Uterus (tissue), 4 donors: Measurements from ENCODE around the gene HTR2A. TPM values are rescaled to one million over a fixed set of nuclear protein-coding genes. Genes with fewer than 3 reads are reported as not detected.
A peak's percentile ranks its signal among the peaks of the same experiment; 100 is the strongest.

Experiments
- DNase-seq, 2 donors: peaks; one replicate each; pipeline ENCODE4 v3.0.0-alpha.2; 2019 to 2020
- H3K27ac ChIP-seq, 2 donors: fragments of 200-600 bp; sonication (generic); 1 replicate in 1 of 2; 2 replicates in 1 of 2; pipeline ENCODE4 v1.5.1; 2016 to 2018
- H3K27me3 ChIP-seq, 2 donors: fragments of 200-600 bp; sonication (generic); one replicate each; pipeline ENCODE4 v1.5.1; 2018 to 2019; ENCODE audit warnings: control low read depth in 1 of 2
- H3K36me3 ChIP-seq, 2 donors: fragments of 200-600 bp; sonication (generic); one replicate each; pipeline ENCODE4 v1.5.1; 2019; ENCODE audit warnings: control low read depth in 1 of 2
- H3K4me1 ChIP-seq, 2 donors: fragments of 200-600 bp; sonication (generic); one replicate each; pipeline ENCODE4 v1.5.1; 2018 to 2019; ENCODE audit warnings: control low read depth in 1 of 2
- H3K4me3 ChIP-seq, 2 donors: fragments of 200-600 bp; sonication (generic); 1 replicate in 1 of 2; 2 replicates in 1 of 2; pipeline ENCODE4 v1.5.1; 2018 to 2019; ENCODE audit warnings: mild to moderate bottlenecking in 1 of 2
- H3K9me3 ChIP-seq, 2 donors: fragments of 200-600 bp; sonication (generic); one replicate each; pipeline ENCODE4 v1.5.1; 2019; ENCODE audit warnings: control low read depth in 1 of 2
- POLR2A ChIP-seq, 2 donors: fragments of 450-650 bp; IDR thresholded peaks; one replicate each; pipeline ENCODE4 v1.6.1; 2016; ENCODE audit warnings: antibody characterized with exemption in 2 of 2, mild to moderate bottlenecking in 1 of 2, moderate library complexity in 1 of 2
- intact Hi-C: fragments of 100-400 bp; cut with DNase I; formaldehyde crosslinking; loops from one replicate; pipeline ENCODE4 v1.15.1; 2023; ENCODE audit warnings: low total_unique reads
- total RNA-seq, 4 donors: library from RNA; depleted of rRNA in 3 of 4; stranded (reverse); fragments of >200 nt in 3 of 4; gene quantifications; one replicate each; pipeline versions ENCODE4 v1.1.0 to v1.2.4, GENCODE V29; 2014 to 2023
- TF ChIP-seq, protein P1 (sequence below), 4 experiments: fragments of 200-600 bp in 2 of 4; fragments of 450-650 bp in 2 of 4; sonication (generic) in 2 of 4; IDR thresholded peaks; one replicate each; pipeline ENCODE4 v1.5.1; 2016 to 2019; ENCODE audit warnings: antibody characterized with exemption in 4 of 4, mild to moderate bottlenecking in 2 of 4, moderate library complexity in 1 of 4
- donor health status: DM: yes; HTN: yes; CAD: no.

The HTR2A gene
- total RNA-seq, 4 donors from 2014 or later, result 0.29 to 5.1 (median 1.5) TPM

DNA sequence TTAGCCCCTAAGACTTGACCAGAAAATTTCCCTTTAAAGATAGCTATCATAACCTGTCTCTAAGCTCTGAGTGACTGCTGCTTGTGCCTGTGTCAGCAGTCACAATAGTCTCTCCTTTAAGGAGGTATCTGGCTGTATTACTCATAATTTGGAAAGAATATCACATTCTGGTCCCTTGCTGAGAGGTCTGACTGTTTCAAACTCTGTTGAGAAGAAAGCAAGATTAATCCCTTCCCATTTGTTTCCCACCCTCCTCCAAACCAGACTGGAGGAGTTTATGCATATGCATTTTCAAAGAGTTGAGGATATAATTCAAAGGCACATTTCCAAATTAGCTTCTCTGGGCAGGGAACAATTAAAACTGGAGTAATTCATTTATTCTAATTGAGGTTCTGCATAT is 2.3 kb downstream of the HTR2A start:
- no peak for DNase-seq
- intact Hi-C loops, result no loop called here
- peak overlapping the region; percentile 48 to 52 for H3K4me3 ChIP-seq
- H3K27ac ChIP-seq, result peak overlapping the region; percentile 68 to 81
- peaks cover 0 to 5% of the 10 kb centered on the region in 2 donors for H3K4me1 ChIP-seq
- no peak for TF ChIP-seq POLR2A (IDR thresholded peaks at IDR 0.05)
- TF ChIP-seq, protein P1, sequence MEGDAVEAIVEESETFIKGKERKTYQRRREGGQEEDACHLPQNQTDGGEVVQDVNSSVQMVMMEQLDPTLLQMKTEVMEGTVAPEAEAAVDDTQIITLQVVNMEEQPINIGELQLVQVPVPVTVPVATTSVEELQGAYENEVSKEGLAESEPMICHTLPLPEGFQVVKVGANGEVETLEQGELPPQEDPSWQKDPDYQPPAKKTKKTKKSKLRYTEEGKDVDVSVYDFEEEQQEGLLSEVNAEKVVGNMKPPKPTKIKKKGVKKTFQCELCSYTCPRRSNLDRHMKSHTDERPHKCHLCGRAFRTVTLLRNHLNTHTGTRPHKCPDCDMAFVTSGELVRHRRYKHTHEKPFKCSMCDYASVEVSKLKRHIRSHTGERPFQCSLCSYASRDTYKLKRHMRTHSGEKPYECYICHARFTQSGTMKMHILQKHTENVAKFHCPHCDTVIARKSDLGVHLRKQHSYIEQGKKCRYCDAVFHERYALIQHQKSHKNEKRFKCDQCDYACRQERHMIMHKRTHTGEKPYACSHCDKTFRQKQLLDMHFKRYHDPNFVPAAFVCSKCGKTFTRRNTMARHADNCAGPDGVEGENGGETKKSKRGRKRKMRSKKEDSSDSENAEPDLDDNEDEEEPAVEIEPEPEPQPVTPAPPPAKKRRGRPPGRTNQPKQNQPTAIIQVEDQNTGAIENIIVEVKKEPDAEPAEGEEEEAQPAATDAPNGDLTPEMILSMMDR (IDR thresholded peaks at IDR 0.05), result no peak
- no peaks in the 10 kb centered on the region for H3K36me3 ChIP-seq
- H3K9me3 ChIP-seq, result no peaks in the 10 kb centered on the region
- no peaks in the 10 kb centered on the region for H3K27me3 ChIP-seq

DNA sequence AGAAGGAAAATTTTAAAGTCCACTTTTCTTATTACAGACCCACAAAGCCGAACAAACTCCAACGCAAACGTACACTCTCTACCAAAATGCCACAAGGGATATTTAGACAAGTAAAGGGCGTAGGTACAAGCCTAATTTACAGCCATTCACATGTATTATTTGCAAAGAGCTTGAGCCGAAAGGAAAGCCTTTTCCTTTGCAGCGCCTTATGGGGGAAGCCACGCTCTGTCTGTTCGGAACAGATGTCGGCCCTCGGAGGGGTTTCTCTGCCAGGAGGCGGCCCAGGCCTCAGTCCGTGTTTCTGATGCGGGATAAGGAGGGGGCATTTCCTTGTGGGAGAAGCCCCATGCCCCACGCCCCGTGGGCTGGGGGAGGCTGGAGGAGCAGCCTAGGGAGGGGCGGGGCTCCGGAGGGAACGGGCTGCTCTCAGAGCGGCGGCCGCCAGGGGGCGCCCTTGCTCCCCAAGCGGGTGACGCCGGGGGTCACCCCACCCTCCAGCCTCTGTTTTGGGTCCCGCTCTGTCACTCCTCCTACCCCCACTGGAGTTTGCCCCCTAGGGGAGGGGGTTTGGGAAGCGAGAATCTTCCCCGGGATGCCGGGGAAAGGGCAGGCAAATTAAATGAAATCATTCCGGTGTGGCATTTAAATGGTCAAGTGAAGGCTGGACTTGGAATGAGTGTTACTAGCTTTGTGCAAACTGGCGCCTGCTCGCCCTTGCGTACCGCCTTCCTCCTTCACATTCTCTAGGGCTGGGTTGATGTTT is 2.9 kb downstream of the HTR2A start:
- DNase-seq, result peak; percentile 62 to 78
- intact Hi-C loops, result no loop called here
- Histone ChIP-seq H3K4me1 (peaks cover 0 to 5% of the 10 kb centered on the region in 2 donors), H3K27ac (peak overlapping the region; percentile 68 to 81), H3K9me3 (no peaks in the 10 kb centered on the region), H3K4me3 (peak overlapping the region; percentile 48 to 52), H3K27me3 (no peaks in the 10 kb centered on the region), H3K36me3 (no peaks in the 10 kb centered on the region)
- TF ChIP-seq, protein P1 (IDR thresholded peaks at IDR 0.05), result peak; percentile 72 to 99 (median 90)
- TF ChIP-seq POLR2A (IDR thresholded peaks at IDR 0.05), result no peak

DNA sequence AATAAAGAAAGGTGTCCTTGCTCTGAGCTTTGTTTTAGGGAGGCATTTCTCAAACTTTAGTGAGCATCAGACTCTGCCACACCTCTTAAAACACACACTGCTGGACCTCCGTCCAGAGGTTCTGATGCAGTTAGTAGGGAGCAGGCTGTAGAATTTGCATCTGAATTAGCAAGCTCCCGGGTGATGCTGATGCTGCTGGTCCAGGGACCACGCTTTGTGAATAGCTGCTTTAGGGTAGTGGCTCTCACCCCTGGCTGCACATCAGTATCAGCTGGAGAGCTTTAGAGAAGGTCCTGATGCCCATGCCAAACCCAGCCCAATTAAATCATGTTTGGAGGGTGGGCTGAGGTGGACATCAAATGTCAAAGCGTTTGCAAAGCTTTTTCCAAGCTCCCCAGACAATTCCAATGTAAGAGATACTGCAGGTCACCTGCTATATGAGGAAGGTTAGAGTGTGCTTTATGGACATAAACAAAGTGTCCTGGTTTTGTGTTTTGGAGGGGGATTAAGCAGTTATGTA is 3.6 kb downstream of the HTR2A start:
- intact Hi-C loops, result no loop called here
- H3K27ac ChIP-seq, result peak overlapping the region in 1 of 2 donors; percentile 81

DNA sequence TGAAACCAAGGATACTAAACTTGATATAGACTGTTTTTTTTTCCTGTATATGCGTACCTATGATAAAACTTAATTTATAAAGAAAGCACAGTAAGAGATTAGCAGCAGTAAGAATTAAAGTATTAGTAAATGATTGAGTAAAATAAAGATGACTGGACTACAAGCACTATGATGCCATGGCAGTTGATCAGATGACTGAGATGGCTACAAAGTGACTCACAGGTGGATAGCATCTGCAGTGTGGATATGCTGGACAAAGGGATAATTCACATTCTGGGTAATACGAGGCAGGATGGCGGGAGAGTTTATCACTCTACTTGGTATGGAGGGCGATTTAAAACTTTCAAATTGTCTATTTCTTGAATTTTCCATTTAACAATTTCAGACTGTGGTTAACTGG is 11.8 kb downstream of the HTR2A start:
- intact Hi-C loops, result no loop called here
- Histone ChIP-seq H3K36me3 (no peaks in the 10 kb centered on the region), H3K4me1 (no peaks in the 10 kb centered on the region), H3K27ac (no peak overlapping the region), H3K27me3 (no peaks in the 10 kb centered on the region), H3K4me3 (no peak overlapping the region), H3K9me3 (no peaks in the 10 kb centered on the region)
- no peak for DNase-seq
- TF ChIP-seq POLR2A (IDR thresholded peaks at IDR 0.05), result no peak
- TF ChIP-seq, protein P1 (IDR thresholded peaks at IDR 0.05), result no peak

More for the DNA sequence above, 3.6 kb downstream of the HTR2A start:
- no peaks in the 10 kb centered on the region for H3K27me3 ChIP-seq
- H3K9me3 ChIP-seq, result no peaks in the 10 kb centered on the region
- H3K4me3 ChIP-seq, result peak overlapping the region; percentile 48 to 52
- no peaks in the 10 kb centered on the region for H3K36me3 ChIP-seq
- DNase-seq, result no peak
- peaks cover 0 to 5% of the 10 kb centered on the region in 2 donors for H3K4me1 ChIP-seq
- no peak for TF ChIP-seq POLR2A (IDR thresholded peaks at IDR 0.05)
- TF ChIP-seq, protein P1 (IDR thresholded peaks at IDR 0.05), result no peak

DNA sequence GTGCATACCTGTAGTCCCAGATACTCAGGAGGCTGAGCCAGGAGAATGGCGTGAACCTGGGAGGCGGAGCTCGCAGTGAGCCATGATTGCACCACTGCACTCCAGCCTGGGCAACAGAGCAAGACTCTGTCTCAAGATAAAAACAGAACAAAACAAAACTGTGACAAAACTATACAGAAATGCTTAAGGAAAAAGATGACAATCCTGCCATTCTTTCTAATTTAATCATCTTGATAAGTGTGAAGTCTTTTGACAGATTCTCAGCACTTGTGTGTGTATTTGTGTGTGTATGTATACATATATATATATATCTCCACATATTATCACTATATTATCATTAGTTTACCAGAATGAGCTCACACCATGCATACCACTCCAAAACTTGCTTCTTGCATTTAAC is 12.3 kb downstream of the HTR2A start:
- H3K4me1 ChIP-seq, result no peaks in the 10 kb centered on the region
- no peak for TF ChIP-seq POLR2A (IDR thresholded peaks at IDR 0.05)
- TF ChIP-seq, protein P1 (IDR thresholded peaks at IDR 0.05), result no peak
- H3K9me3 ChIP-seq, result no peaks in the 10 kb centered on the region
- DNase-seq, result no peak
- H3K36me3 ChIP-seq, result no peaks in the 10 kb centered on the region
- H3K27me3 ChIP-seq, result no peaks in the 10 kb centered on the region
- intact Hi-C loops, result no loop called here
- no peak overlapping the region for H3K4me3 ChIP-seq
- no peak overlapping the region for H3K27ac ChIP-seq
